Coronary artery (tissue), 2 donors: ENCODE measurements around the gene ZNF487.

ENCODE experiments used
- DNase-seq: peaks from one replicate; pipeline ENCODE4 v3.0.0-alpha.2; 2017; ENCODE audit warnings: low spot score
- H3K27ac ChIP-seq, 2 donors: fragments of 200-600 bp; sonication (generic); one replicate each; pipeline ENCODE4 v1.5.1; 2016 to 2019
- H3K4me3 ChIP-seq: fragments of 200-600 bp; sonication (generic); 2 replicates; pipeline ENCODE4 v1.5.1; 2016; ENCODE audit warnings: mild to moderate bottlenecking, moderate library complexity
- TF ChIP-seq, protein P1 (sequence below): fragments of 200-600 bp; sonication (generic); IDR thresholded peaks from one replicate; pipeline ENCODE4 v1.5.1; 2019; ENCODE audit warnings: antibody characterized with exemption

The ZNF487 gene

DNA sequence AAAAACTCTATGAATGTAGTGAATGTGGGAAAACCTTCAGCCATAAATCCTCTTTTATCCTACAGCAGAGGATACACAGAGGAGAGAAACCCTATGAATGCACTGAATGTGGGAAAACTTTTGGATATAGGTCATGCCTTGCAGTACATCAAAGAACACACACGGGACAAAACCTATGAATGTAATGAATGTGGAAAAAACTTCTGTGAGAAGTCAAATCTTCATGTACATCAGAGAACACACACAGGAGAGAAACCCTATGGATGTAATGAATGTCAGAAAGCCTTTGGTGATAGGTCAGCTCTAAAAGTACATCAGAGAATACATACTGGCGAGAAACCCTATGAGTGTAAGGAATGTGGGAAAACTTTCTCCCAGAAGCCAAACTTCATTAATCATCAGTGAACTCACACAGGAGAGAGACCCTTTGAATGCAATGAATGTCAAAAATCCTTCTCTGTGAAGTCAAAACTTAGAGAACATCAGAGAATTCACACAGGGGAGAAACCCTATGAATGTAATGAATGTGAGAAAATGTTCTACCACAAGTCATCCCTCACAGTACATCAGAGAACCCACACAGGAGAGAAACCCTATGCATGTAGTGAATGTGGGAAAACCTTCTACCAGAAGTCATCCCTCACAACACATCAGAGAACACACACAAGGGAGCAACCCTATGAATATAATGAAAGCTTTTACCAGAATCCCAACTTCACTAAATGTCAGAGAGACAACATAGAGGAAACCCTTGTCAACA is 45.6 kb downstream of the ZNF487 start:
- H3K27ac ChIP-seq = no peak overlapping the region
- TF ChIP-seq, protein P1, sequence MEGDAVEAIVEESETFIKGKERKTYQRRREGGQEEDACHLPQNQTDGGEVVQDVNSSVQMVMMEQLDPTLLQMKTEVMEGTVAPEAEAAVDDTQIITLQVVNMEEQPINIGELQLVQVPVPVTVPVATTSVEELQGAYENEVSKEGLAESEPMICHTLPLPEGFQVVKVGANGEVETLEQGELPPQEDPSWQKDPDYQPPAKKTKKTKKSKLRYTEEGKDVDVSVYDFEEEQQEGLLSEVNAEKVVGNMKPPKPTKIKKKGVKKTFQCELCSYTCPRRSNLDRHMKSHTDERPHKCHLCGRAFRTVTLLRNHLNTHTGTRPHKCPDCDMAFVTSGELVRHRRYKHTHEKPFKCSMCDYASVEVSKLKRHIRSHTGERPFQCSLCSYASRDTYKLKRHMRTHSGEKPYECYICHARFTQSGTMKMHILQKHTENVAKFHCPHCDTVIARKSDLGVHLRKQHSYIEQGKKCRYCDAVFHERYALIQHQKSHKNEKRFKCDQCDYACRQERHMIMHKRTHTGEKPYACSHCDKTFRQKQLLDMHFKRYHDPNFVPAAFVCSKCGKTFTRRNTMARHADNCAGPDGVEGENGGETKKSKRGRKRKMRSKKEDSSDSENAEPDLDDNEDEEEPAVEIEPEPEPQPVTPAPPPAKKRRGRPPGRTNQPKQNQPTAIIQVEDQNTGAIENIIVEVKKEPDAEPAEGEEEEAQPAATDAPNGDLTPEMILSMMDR = no peak
- no peak overlapping the region for H3K4me3 ChIP-seq
- DNase-seq = no peak

GRCh38 chr10:43491855-43492254 is 54.9 kb downstream of the ZNF487 start:
- H3K4me3 ChIP-seq = no peak overlapping the region
- TF ChIP-seq, protein P1 = no peak
- no peak overlapping the region for H3K27ac ChIP-seq
- no peak for DNase-seq

- TF ChIP-seq, protein P1 = no peak
- Histone ChIP-seq H3K4me3 (no peak overlapping the region), H3K27ac (no peak overlapping the region)
- DNase-seq = no peak
Measured at GRCh38 chr10:43502931-43503330, 66.0 kb downstream of the ZNF487 start.

GRCh38 chr10:43524434-43525247 is 87.7 kb downstream of the ZNF487 start:
- no peak overlapping the region for H3K27ac ChIP-seq

More at GRCh38 chr10:43524434-43525247, 87.7 kb downstream of the ZNF487 start:
- no peak for DNase-seq
- TF ChIP-seq, protein P1 = no peak
- H3K4me3 ChIP-seq = no peak overlapping the region
